HCT116 (cell line): ENCODE data around the gene LPXN. TPM values are rescaled to one million over a fixed set of nuclear protein-coding genes. Genes with fewer than 3 reads are reported as not detected.

ENCODE experiments used
- ATAC-seq: fragments of 200-7000 bp; cut with Tn5 transposase; 2 replicates; pipeline ENCODE4 v1.9.1; 2020; ENCODE audit warnings: mild to moderate bottlenecking, moderate library complexity
- BruUV-seq: library from RNA; stranded (reverse); fragments of 400-500 nt; replicated peaks from 2 replicates; lab custom pipeline; 2021; lab: Mats Ljungman, UMichigan
- CTCF ChIA-PET: fragments of 300-600 bp; sonication (Branson Sonifier 250); formaldehyde crosslinking; loops from one replicate; lab custom pipeline; 2021; ENCODE audit warnings: antibody characterized with exemption; lab: Charles Lee
- POLR2A ChIA-PET: fragments of 300-600, 350-600 bp; sonication (Branson Sonifier 250); formaldehyde crosslinking; loops from one replicate; lab custom pipeline; 2021; ENCODE audit warnings: antibody characterized with exemption; lab: Charles Lee
- RAD21 ChIA-PET, 2 experiments: fragments of 300-600 bp; sonication (Branson Sonifier 250); formaldehyde crosslinking; loops; one replicate each; lab custom pipeline; 2023; ENCODE audit warnings: low total read pairs in 2 of 2; ENCODE audit not compliant: uncharacterized antibody in 2 of 2, unreplicated experiment in 2 of 2, low non-redundant PET in 1 of 2; lab: Charles Lee
- DNase-seq: peaks from one replicate; pipeline ENCODE4 v3.0.0-alpha.2; 2010; ENCODE audit warnings: low read depth, low spot score
- H2AFZ ChIP-seq: fragments of 200-600 bp; shearing (Covaris generic), sonication (generic); 2 replicates; pipeline ENCODE4 v1.6.1; 2017; ENCODE audit warnings: low read depth, mixed run types, mixed read lengths, antibody characterized with exemption, low read length; ENCODE audit not compliant: poor library complexity, severe bottlenecking
- H3K27ac ChIP-seq: 2 replicates; pipeline ENCODE4 v1.5.1; 2012; ENCODE audit warnings: low read depth, low read length
- H3K27me3 ChIP-seq: fragments of 200-600 bp; sonication (generic); 2 replicates; pipeline ENCODE4 v1.6.1; 2016; ENCODE audit warnings: mixed run types, low read length, mixed read lengths; ENCODE audit not compliant: insufficient read depth
- H3K36me3 ChIP-seq, 2 experiments: fragments of 200-500 bp in 1 of 2; fragments of 200-600 bp in 1 of 2; sonication (Bioruptor generic) in 1 of 2; sonication (generic) in 1 of 2; 2 replicates each; pipeline versions ENCODE4 v1.5.1 to v1.6.1; 2014 to 2016; ENCODE audit warnings: low read length in 2 of 2, inconsistent platforms in 1 of 2, mixed read lengths in 1 of 2, mixed run types in 1 of 2; ENCODE audit not compliant: insufficient read depth in 2 of 2, control insufficient read depth in 1 of 2
- H3K4me1 ChIP-seq, 2 experiments: fragments of 200-600 bp in 1 of 2; sonication (generic) in 1 of 2; 2 replicates each; pipeline versions ENCODE4 v1.5.1 to v1.6.1; 2012 to 2017; ENCODE audit warnings: low read length in 2 of 2, inconsistent platforms in 1 of 2, mild to moderate bottlenecking in 1 of 2, mixed read lengths in 1 of 2, mixed run types in 1 of 2, moderate library complexity in 1 of 2; ENCODE audit not compliant: insufficient read depth in 2 of 2, control insufficient read depth in 1 of 2
- H3K4me2 ChIP-seq: fragments of 200-600 bp; sonication (generic); 2 replicates; pipeline ENCODE4 v1.6.1; 2017; ENCODE audit warnings: mixed run types, low read length, mixed read lengths
- H3K4me3 ChIP-seq, 2 experiments: fragments of 200-600 bp in 1 of 2; sonication (generic) in 1 of 2; replicated peaks in 1 of 2; 2 replicates each; pipeline ENCODE4 v1.5.1; 2011 to 2016; ENCODE audit warnings: low read length in 2 of 2, control low read depth in 1 of 2, low read depth in 1 of 2, mild to moderate bottlenecking in 1 of 2, mixed read lengths in 1 of 2, mixed run types in 1 of 2
- H3K79me2 ChIP-seq: fragments of 200-600 bp; sonication (generic); 2 replicates; pipeline ENCODE4 v1.6.1; 2017; ENCODE audit warnings: mild to moderate bottlenecking, mixed run types, low read length, moderate library complexity, mixed read lengths; ENCODE audit not compliant: insufficient read depth
- H3K9ac ChIP-seq: fragments of 200-600 bp; sonication (generic); 2 replicates; pipeline ENCODE4 v1.6.1; 2016; ENCODE audit warnings: low read length, mixed read lengths
- H3K9me2 ChIP-seq: fragments of 200-600 bp; sonication (generic), shearing (Covaris generic); 2 replicates; pipeline ENCODE4 v1.6.1; 2017; ENCODE audit warnings: mixed run types, mild to moderate bottlenecking, moderate library complexity; ENCODE audit not compliant: insufficient read depth
- H3K9me3 ChIP-seq, 2 experiments: fragments of 200-500 bp in 1 of 2; fragments of 200-600 bp in 1 of 2; sonication (Bioruptor generic) in 1 of 2; sonication (generic) in 1 of 2; 2 replicates each; pipeline ENCODE4 v1.6.1; 2014 to 2017; ENCODE audit warnings: low read length in 2 of 2, mixed read lengths in 2 of 2, inconsistent platforms in 1 of 2, low read depth in 1 of 2, mild to moderate bottlenecking in 1 of 2, mixed run types in 1 of 2, moderate library complexity in 1 of 2; ENCODE audit not compliant: control insufficient read depth in 1 of 2, insufficient read depth in 1 of 2
- H4K20me1 ChIP-seq: fragments of 200-600 bp; sonication (generic), shearing (Covaris generic); 2 replicates; pipeline ENCODE4 v1.6.1; 2017; ENCODE audit warnings: mixed run types, mild to moderate bottlenecking, moderate library complexity; ENCODE audit not compliant: insufficient read depth
- ATF3 ChIP-seq: IDR thresholded peaks from 2 replicates; pipeline ENCODE4 v1.6.1; 2012
- CBX3 ChIP-seq: IDR thresholded peaks from 2 replicates; pipeline ENCODE4 v1.6.1; 2012; ENCODE audit warnings: low read depth
- EZH2 ChIP-seq: fragments of 200-600 bp; sonication (generic); IDR thresholded peaks from 2 replicates; pipeline ENCODE4 v1.6.1; 2017; ENCODE audit warnings: antibody characterized with exemption, mixed run types
- JUND ChIP-seq: IDR thresholded peaks from 2 replicates; pipeline ENCODE4 v1.6.1; 2012
- ZBTB33 ChIP-seq: IDR thresholded peaks from 2 replicates; pipeline ENCODE4 v1.6.1; 2011; ENCODE audit warnings: mild to moderate bottlenecking, low read length, moderate library complexity; ENCODE audit not compliant: insufficient replicate concordance; ENCODE audit errors: extremely low read depth
- intact Hi-C: fragments of 100-400 bp; cut with micrococcal nuclease; formaldehyde crosslinking; loops from 2 replicates; pipeline ENCODE4 v1.10.0; 2022
- total RNA-seq: library from RNA; stranded (reverse); gene quantifications from one replicate; pipeline ENCODE4 v1.2.1, GENCODE V29; 2021; ENCODE audit not compliant: unreplicated experiment

The LPXN gene
- total RNA-seq, 1 experiment from 2014 or later: 3.6 TPM

DNA sequence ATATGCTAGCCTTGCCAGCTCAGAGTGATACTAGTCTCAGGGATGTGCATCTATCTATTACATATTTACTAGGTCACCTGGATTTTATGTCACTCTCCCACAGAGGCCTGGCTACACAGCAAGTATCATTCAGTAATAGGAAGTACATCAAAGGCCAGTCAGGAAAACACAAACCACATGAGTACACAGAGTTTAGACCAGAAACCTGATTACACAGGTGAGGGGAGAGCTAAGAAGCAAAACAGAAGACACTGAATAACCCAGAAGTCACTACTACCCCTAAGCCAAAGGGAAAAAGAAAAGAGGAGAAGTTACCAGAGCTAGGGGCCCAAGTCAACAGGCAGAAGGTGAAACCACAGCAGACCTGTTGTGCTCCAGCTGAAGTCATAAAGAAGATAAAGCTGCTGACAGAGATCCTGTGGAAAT lies 13.3 kb downstream of the LPXN start (continued):
- TF ChIP-seq ATF3 (no peak), JUND (no peak), CBX3 (no peak), ZBTB33 (no peak)

- ATAC-seq: no peak
- no peak overlapping the region for H3K4me2 ChIP-seq
- H3K4me3 ChIP-seq: no peak overlapping the region
- no peak for TF ChIP-seq EZH2
- TF ChIP-seq, all 23 proteins: peak for 0
- ChIA-PET RAD21 (no interaction called here), POLR2A (no interaction called here), CTCF (no interaction called here)
- Histone ChIP-seq H3K27ac (no peak overlapping the region), H3K79me2 (no peaks in the 10 kb centered on the region), H3K9ac (no peak overlapping the region), H3K9me2 (no peaks in the 10 kb centered on the region), H3K4me1 (no peaks in the 10 kb centered on the region), H3K36me3 (no peaks in the 10 kb centered on the region), H2AFZ (no peak overlapping the region), H3K9me3 (no peaks in the 10 kb centered on the region), H3K27me3 (no peaks in the 10 kb centered on the region), H4K20me1 (no peaks in the 10 kb centered on the region)
- no TSS peak for BruUV-seq
- intact Hi-C loops: no loop called here
- no peak for DNase-seq
Measured at GRCh38 chr11:58561394-58562098, 14.1 kb downstream of the LPXN start.
